ENCODE data around the gene SERPINB13.

- no peak for TF ChIP-seq ZNF565 (CRISPR knock-in tag; conservative IDR thresholded peaks at IDR 0.05; ENCODE audit: low read depth)
- TF ChIP-seq ARNTL (CRISPR knock-in tag; IDR thresholded peaks at IDR 0.05; ENCODE audit: borderline replicate concordance, low read depth): no peak
- no peak for TF ChIP-seq PPARA (CRISPR knock-in tag; IDR thresholded peaks at IDR 0.05; ENCODE audit: borderline replicate concordance)
- no peak for TF ChIP-seq ZFP30 (CRISPR knock-in tag; IDR thresholded peaks at IDR 0.05)
- TF ChIP-seq CSDC2 (CRISPR knock-in tag; IDR thresholded peaks at IDR 0.05): no peak
- no peak for TF ChIP-seq ESRRG (CRISPR knock-in tag; IDR thresholded peaks at IDR 0.05)
- TF ChIP-seq CREB5 (CRISPR knock-in tag; IDR thresholded peaks at IDR 0.05; ENCODE audit: low read depth): no peak
- no peak for TF ChIP-seq TCF4 (CRISPR knock-in tag; IDR thresholded peaks at IDR 0.05; ENCODE audit: borderline replicate concordance)
- TF ChIP-seq GLIS3 (CRISPR knock-in tag; IDR thresholded peaks at IDR 0.05): no peak
- TF ChIP-seq CSRNP3 (CRISPR knock-in tag; IDR thresholded peaks at IDR 0.05): no peak
- no peak for TF ChIP-seq PATZ1 (CRISPR knock-in tag; IDR thresholded peaks at IDR 0.05; ENCODE audit: borderline replicate concordance)
- TF ChIP-seq ZFP3 (CRISPR knock-in tag; IDR thresholded peaks at IDR 0.05): no peak
- TF ChIP-seq ZNF70 (CRISPR knock-in tag; IDR thresholded peaks at IDR 0.05): no peak
Measured at GRCh38 chr18:63624863-63625262, 37.7 kb downstream of the SERPINB13 start.

Measured in SK-N-SH treated with all-trans-retinoic acid at 6 μM for 48 hours (cell line).